GM18511 (cell line): ENCODE measurements around the gene ATG2B.
A peak's percentile ranks its signal among the peaks of the same experiment; 100 is the strongest.

Experiments
- ATAC-seq: cut with Tn5 transposase; IDR thresholded peaks from one replicate; pipeline ENCODE4 v1.9.1; 2021; ENCODE audit warnings: mild to moderate bottlenecking, moderate library complexity; ENCODE audit not compliant: unreplicated experiment

The ATG2B gene

GRCh38 chr14:96309133-96309895 lies 53.8 kb downstream of the ATG2B start:
- no peak for ATAC-seq

- ATAC-seq = no peak
Observed at GRCh38 chr14:96307434-96307833, 55.7 kb downstream of the ATG2B start.

- ATAC-seq = no peak
Observed at GRCh38 chr14:96304956-96305355, 58.2 kb downstream of the ATG2B start.

GRCh38 chr14:96303981-96304380 lies 59.2 kb downstream of the ATG2B start:
- no peak for ATAC-seq

GRCh38 chr14:96299441-96299840 lies 63.7 kb downstream of the ATG2B start:
- ATAC-seq = no peak

GRCh38 chr14:96297997-96298515 lies 65.1 kb downstream of the ATG2B start:
- no peak for ATAC-seq

GRCh38 chr14:96297000-96297399 lies 66.1 kb downstream of the ATG2B start:
- no peak for ATAC-seq

- no peak for ATAC-seq
Observed at GRCh38 chr14:96294246-96294645, 68.9 kb downstream of the ATG2B start.

GRCh38 chr14:96287856-96288255 lies 75.3 kb downstream of the ATG2B start:
- ATAC-seq = no peak

- no peak for ATAC-seq
Observed at GRCh38 chr14:96286251-96286650, 76.9 kb downstream of the ATG2B start.

GRCh38 chr14:96285667-96286066 lies 77.5 kb downstream of the ATG2B start:
- ATAC-seq = no peak

- ATAC-seq = no peak
Observed at GRCh38 chr14:96284430-96284829, 78.7 kb downstream of the ATG2B start.

- no peak for ATAC-seq
Observed at GRCh38 chr14:96284008-96284407, 79.1 kb downstream of the ATG2B start.

- no peak for ATAC-seq
Observed at GRCh38 chr14:96281486-96281885, 81.7 kb downstream of the ATG2B start.

GRCh38 chr14:96280104-96280503 lies 83.0 kb downstream of the ATG2B start:
- no peak for ATAC-seq

GRCh38 chr14:96279564-96279963 lies 83.6 kb downstream of the ATG2B start:
- no peak for ATAC-seq

- ATAC-seq = no peak
Observed at GRCh38 chr14:96277890-96278289, 85.3 kb downstream of the ATG2B start.

- peak; percentile 56 for ATAC-seq
Observed at GRCh38 chr14:96275177-96276112, 87.7 kb downstream of the ATG2B start.

- no peak for ATAC-seq
Observed at GRCh38 chr14:96274543-96274942, 88.6 kb downstream of the ATG2B start.

GRCh38 chr14:96274122-96274521 lies 89.0 kb downstream of the ATG2B start:
- no peak for ATAC-seq

GRCh38 chr14:96273629-96274028 lies 89.5 kb downstream of the ATG2B start:
- ATAC-seq = no peak
